HFF-Myc (cell line): ENCODE data around the gene NDUFA8.

Experiments used
- DNase-seq: peaks from one replicate; pipeline ENCODE4 v3.0.0-alpha.2; 2011; ENCODE audit warnings: low read depth; ENCODE audit errors: extremely low read depth
- H3K4me3 ChIP-seq: replicated peaks from 2 replicates; pipeline ENCODE4 v1.5.1; 2011; ENCODE audit warnings: low read depth, mild to moderate bottlenecking, control low read depth, low read length
- TF ChIP-seq, protein P1 (sequence below): IDR thresholded peaks from 2 replicates; pipeline ENCODE4 v1.5.1; 2012; ENCODE audit warnings: mild to moderate bottlenecking, low read depth, low read length, control low read depth; ENCODE audit errors: missing control alignments

NDUFA8 gene

DNA sequence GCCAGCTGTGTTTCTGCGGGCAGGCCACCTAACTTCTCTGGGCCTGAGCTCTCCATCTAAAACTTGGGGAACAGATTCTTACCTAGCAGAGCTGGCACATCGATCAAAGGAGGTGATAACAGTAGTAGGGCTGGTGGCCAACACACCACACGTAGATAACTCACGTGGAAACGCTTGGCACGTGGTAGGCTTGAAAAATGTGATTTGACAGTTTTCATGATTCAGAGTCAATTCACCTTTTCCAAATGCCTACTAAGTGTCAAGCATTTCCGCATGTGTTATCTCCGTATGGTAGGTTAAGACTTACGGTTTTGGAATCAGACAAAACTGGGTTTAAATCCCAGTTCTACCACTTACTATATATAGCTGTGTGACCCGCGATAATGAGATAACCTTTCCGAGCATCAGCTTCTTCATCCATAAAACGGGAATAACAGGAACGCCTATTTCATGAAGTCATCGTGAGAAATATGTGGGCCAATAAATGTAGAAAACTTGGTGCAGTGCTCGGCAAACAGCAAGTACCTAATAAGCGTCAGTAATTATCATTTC, 25.5 kb downstream of the NDUFA8 start:
- DNase-seq: no peak
- TF ChIP-seq, protein P1, sequence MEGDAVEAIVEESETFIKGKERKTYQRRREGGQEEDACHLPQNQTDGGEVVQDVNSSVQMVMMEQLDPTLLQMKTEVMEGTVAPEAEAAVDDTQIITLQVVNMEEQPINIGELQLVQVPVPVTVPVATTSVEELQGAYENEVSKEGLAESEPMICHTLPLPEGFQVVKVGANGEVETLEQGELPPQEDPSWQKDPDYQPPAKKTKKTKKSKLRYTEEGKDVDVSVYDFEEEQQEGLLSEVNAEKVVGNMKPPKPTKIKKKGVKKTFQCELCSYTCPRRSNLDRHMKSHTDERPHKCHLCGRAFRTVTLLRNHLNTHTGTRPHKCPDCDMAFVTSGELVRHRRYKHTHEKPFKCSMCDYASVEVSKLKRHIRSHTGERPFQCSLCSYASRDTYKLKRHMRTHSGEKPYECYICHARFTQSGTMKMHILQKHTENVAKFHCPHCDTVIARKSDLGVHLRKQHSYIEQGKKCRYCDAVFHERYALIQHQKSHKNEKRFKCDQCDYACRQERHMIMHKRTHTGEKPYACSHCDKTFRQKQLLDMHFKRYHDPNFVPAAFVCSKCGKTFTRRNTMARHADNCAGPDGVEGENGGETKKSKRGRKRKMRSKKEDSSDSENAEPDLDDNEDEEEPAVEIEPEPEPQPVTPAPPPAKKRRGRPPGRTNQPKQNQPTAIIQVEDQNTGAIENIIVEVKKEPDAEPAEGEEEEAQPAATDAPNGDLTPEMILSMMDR: no peak
- no peak overlapping the region for H3K4me3 ChIP-seq

DNA sequence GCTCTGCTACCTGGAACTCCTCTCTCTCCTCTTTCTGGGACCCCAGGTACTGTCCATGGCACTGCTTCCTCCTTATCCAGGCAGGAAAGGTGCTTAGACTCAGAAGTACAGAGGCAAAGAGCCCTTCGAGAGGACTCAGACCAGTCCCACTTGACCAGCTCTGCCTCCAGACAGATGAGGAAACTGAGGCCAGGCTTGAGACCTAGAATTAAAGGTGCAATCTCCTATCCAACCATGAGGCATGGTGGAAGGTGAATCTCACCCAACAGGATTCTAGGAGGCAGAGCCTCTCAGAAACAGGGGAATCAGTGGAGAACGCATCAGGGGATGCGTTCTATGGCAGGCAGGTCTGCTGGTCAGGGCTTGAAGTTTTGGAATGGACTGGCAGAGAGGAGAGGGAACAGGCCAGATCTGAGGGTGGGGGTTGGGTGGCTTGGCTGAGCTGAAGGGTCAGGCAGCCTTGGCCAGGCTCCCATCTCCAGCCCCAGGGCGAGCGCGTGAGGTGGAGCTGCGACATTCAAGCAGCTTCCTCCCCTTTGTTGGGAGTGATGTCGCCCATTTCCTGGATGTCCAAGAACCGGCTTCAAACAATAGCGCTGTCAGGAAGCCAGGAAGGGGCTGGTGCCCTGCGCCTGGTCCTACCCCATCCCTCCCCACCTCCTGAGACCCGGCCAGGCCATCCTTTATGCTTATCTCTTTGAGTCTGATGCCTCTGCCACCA, 26.2 kb downstream of the NDUFA8 start:
- H3K4me3 ChIP-seq: no peak overlapping the region
- TF ChIP-seq, protein P1: no peak
- DNase-seq: no peak

DNA sequence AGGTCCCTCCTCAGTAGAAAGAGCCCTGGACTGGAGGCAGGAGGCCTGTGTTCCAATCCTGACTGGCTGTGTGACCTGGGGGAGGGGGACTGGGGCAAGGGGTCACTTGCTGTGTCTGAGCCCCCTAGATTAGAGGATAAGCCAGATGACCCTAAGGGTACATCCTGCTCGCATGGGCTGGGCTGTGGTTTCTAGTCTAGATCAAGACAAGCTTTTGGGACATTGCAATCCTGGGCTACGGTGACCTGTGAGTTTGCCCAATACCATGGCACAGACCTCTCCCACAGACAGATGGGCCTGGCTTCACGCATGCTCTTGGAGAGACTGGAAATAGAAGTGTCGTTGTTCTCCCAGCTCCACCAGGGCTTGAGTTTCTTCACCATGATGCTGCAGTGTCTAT, 27.0 kb downstream of the NDUFA8 start:
- DNase-seq: no peak
- no peak overlapping the region for H3K4me3 ChIP-seq
- TF ChIP-seq, protein P1: no peak

DNA sequence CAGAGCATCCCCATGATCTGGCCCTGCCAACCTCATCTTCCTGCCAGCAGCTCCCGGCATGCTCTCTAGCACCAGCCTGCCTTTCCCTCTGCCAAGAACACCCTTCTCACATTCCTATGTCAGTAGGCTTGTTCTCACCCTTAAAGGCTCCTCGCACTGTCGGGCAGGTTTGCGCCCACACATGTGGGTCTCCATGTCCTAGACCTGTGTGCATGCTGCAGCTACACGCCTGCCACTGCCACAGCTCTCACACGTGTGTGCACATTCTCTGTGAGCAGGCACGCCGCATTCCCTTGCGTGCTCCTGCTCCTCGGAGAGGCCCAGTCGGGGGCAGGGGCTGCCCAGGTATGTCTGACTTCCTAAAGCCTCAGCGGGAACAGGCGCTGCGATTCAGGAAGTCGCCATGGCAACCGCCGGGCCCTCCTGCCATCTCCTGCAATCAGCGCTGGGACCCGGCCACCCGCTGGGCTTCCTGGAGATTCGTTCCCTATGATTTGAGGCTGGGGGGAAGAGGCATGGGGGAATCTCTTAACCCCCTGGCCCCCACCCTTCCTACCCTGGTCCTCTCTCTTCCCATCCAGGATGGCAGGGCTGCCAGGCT, 28.1 kb downstream of the NDUFA8 start:
- DNase-seq: no peak
- TF ChIP-seq, protein P1: no peak

DNA sequence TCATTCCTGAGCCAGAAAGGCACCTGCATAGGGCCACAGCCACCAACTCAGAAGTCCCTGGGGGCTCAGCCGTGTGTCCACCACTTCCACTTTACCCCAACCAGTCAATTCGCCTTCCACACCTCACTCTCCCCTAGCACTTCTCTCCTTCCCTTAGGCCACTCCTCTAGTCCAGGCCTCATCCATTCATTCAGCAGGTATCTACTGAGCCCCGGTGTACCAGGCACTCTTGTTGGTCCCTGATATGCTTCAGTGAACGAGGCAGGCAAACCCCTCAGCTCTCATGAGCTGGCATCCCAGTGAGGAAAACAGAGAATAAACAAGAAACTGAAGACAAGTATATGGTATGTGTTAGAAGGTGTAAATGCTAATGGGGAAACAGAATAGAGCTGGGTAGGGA, 28.7 kb downstream of the NDUFA8 start:
- no peak overlapping the region for H3K4me3 ChIP-seq
- TF ChIP-seq, protein P1: no peak
- no peak for DNase-seq

More for the DNA sequence above, 28.1 kb downstream of the NDUFA8 start:
- H3K4me3 ChIP-seq: no peak overlapping the region

DNA sequence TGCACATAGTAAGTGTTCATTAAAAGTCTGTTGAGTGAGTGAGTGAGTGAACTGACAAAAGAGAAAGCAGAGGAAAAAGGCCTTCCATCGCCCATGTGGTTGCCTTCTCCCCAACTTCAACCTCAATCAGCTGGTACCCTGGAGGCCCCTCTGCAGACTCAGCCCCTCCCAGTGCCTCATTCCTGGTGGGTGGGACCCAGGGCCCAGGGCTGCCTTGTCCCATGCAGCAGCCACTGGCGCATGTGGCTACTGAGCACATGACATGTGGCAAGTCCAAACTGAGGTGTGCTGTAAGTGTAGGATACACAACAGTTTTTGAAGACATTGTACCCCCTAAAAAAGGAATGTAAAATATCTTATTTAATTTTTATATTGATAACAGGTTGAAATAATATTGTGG, 29.6 kb downstream of the NDUFA8 start:
- no peak for DNase-seq
- H3K4me3 ChIP-seq: no peak overlapping the region
- TF ChIP-seq, protein P1: no peak
